SK-N-SH (cell line): ENCODE results near the gene SMIM32.

Source experiments
- ELF1 ChIP-seq: IDR thresholded peaks from 2 replicates; pipeline ENCODE4 v1.4.0; 2012
- GABPA ChIP-seq: IDR thresholded peaks from 2 replicates; pipeline ENCODE4 v1.4.0; 2012; ENCODE audit warnings: low read depth, mild to moderate bottlenecking
- JUND ChIP-seq: IDR thresholded peaks from 2 replicates; pipeline ENCODE4 v1.4.0; 2012
- SIN3A ChIP-seq: IDR thresholded peaks from 2 replicates; pipeline ENCODE4 v1.6.1; 2012; ENCODE audit warnings: low read depth, mild to moderate bottlenecking, low read length, moderate library complexity, borderline replicate concordance
- TAF1 ChIP-seq: IDR thresholded peaks from 2 replicates; pipeline ENCODE4 v1.6.1; 2012; ENCODE audit warnings: low read depth, mild to moderate bottlenecking, low read length, moderate library complexity, borderline replicate concordance
- TCF12 ChIP-seq: IDR thresholded peaks from 2 replicates; pipeline ENCODE4 v1.4.0; 2012
- TF ChIP-seq, protein P1 (sequence below): fragments of 200-600 bp; sonication (generic); IDR thresholded peaks from 2 replicates; pipeline ENCODE4 v1.6.1; 2017; ENCODE audit warnings: antibody characterized with exemption, mild to moderate bottlenecking, moderate library complexity
- TF ChIP-seq, protein P2 (sequence below): IDR thresholded peaks from 2 replicates; pipeline ENCODE4 v1.4.0; 2012; ENCODE audit warnings: low read depth
- TF ChIP-seq, protein P3 (sequence below): fragments of 150-350 bp; IDR thresholded peaks from 2 replicates; pipeline ENCODE4 v1.6.1; 2017; ENCODE audit warnings: antibody characterized with exemption, low read length, low read depth, borderline replicate concordance

DNA sequence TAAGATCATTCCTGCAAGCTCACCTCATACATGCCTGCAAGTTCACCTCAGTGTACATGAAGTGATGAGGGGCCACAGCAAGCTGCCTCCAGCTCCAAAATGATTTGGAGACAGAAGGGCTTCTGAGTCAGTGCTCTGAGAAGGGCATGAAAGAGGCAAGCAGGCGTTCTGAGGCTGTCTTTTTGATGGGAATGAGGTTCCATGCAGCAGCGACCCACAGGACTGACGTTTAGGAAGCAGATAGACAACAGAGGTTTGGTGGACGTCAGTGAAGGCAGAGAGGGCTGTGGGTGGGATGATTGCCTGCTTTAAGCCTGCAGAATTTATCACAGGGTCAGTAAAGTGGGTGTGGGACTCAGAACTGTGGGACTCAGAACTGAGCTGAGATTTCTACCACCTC is 8.9 kb upstream of the SMIM32 start:
- TF ChIP-seq, protein P1, sequence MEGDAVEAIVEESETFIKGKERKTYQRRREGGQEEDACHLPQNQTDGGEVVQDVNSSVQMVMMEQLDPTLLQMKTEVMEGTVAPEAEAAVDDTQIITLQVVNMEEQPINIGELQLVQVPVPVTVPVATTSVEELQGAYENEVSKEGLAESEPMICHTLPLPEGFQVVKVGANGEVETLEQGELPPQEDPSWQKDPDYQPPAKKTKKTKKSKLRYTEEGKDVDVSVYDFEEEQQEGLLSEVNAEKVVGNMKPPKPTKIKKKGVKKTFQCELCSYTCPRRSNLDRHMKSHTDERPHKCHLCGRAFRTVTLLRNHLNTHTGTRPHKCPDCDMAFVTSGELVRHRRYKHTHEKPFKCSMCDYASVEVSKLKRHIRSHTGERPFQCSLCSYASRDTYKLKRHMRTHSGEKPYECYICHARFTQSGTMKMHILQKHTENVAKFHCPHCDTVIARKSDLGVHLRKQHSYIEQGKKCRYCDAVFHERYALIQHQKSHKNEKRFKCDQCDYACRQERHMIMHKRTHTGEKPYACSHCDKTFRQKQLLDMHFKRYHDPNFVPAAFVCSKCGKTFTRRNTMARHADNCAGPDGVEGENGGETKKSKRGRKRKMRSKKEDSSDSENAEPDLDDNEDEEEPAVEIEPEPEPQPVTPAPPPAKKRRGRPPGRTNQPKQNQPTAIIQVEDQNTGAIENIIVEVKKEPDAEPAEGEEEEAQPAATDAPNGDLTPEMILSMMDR: no peak
- no peak for TF ChIP-seq ELF1
- no peak for TF ChIP-seq TCF12
- TF ChIP-seq, protein P2, sequence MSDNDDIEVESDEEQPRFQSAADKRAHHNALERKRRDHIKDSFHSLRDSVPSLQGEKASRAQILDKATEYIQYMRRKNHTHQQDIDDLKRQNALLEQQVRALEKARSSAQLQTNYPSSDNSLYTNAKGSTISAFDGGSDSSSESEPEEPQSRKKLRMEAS: no peak
- no peak for TF ChIP-seq JUND
- no peak for TF ChIP-seq SIN3A
- TF ChIP-seq TAF1: no peak
- TF ChIP-seq GABPA: no peak
- TF ChIP-seq, protein P3, sequence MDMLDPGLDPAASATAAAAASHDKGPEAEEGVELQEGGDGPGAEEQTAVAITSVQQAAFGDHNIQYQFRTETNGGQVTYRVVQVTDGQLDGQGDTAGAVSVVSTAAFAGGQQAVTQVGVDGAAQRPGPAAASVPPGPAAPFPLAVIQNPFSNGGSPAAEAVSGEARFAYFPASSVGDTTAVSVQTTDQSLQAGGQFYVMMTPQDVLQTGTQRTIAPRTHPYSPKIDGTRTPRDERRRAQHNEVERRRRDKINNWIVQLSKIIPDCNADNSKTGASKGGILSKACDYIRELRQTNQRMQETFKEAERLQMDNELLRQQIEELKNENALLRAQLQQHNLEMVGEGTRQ: no peak
